Ectodermal cell (in vitro differentiated cells): ENCODE data around the gene PIK3R6.

Experiments
- H3K27ac ChIP-seq: 2 replicates; pipeline ENCODE4 v1.7.0; 2013; ENCODE audit warnings: mild to moderate bottlenecking, low read depth, low read length; ENCODE audit not compliant: insufficient read depth, poor library complexity, severe bottlenecking
- H3K27me3 ChIP-seq: 2 replicates; pipeline ENCODE4 v1.7.0; 2013; ENCODE audit warnings: mild to moderate bottlenecking, low read length; ENCODE audit not compliant: insufficient read depth, control insufficient read depth, poor library complexity, severe bottlenecking
- H3K36me3 ChIP-seq: one replicate; pipeline ENCODE4 v1.7.0; 2013; ENCODE audit warnings: low read length; ENCODE audit not compliant: control insufficient read depth, insufficient read depth
- H3K4me1 ChIP-seq: one replicate; pipeline ENCODE4 v1.7.0; 2013; ENCODE audit warnings: low read length; ENCODE audit not compliant: control insufficient read depth, insufficient read depth
- H3K4me3 ChIP-seq: 2 replicates; pipeline ENCODE4 v1.7.0; 2013; ENCODE audit warnings: low read depth, low read length, control low read depth; ENCODE audit not compliant: insufficient read depth
- H3K9me3 ChIP-seq: 2 replicates; pipeline ENCODE4 v1.7.0; 2013; ENCODE audit warnings: mild to moderate bottlenecking, low read length, moderate library complexity; ENCODE audit not compliant: control insufficient read depth
- WGBS, 2 experiments: methylation state at CpG; one replicate each; pipeline ENCODE4 v1.1.7; 2013; ENCODE audit warnings: missing lambda C conversion rate in 2 of 2; 5-methylcytosine and 5-hydroxymethylcytosine counted together

Gene PIK3R6

GRCh38 chr17:8894202-8894671 lies 26.8 kb upstream of the PIK3R6 start:
- Histone ChIP-seq H3K36me3 (no peaks in the 10 kb centered on the region), H3K4me1 (peaks cover 8% of the 10 kb centered on the region), H3K4me3 (no peak overlapping the region), H3K9me3 (no peaks in the 10 kb centered on the region), H3K27me3 (peaks cover 4% of the 10 kb centered on the region), H3K27ac (no peak overlapping the region)
- WGBS, 2 experiments, result 20 to 21% methylated on average over 17 of the region's 17 CpGs

- H3K4me3 ChIP-seq, result no peak overlapping the region
- WGBS, 2 experiments, result 62 to 63% methylated on average over 15 of the region's 15 CpGs
- no peak overlapping the region for H3K27ac ChIP-seq
- no peaks in the 10 kb centered on the region for H3K9me3 ChIP-seq
- H3K36me3 ChIP-seq, result no peaks in the 10 kb centered on the region
- peaks cover 4% of the 10 kb centered on the region for H3K27me3 ChIP-seq
- H3K4me1 ChIP-seq, result peaks cover 8% of the 10 kb centered on the region
Measured at GRCh38 chr17:8893621-8894201, 26.2 kb upstream of the PIK3R6 start.

GRCh38 chr17:8893059-8893458 lies 25.6 kb upstream of the PIK3R6 start:
- H3K27ac ChIP-seq, result no peak overlapping the region

DNA sequence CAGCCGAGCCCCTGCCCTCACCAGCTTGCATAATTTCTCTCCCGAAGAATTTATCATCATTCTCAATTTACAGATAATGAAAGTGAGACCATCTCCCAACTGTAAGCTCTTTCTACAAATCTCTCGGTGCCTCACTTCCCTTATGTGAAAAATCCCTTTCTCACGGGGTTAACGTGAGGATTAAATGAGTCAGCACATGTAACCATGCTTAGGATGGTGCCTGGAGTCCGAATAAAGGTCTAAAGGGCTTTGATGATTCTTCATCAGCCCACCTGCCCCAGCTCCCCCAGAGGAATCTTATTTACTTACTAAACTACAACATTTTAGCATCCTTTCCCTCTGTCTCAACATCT lies 24.8 kb upstream of the PIK3R6 start:
- no peak overlapping the region for H3K27ac ChIP-seq
- H3K27me3 ChIP-seq, result peaks cover 4% of the 10 kb centered on the region
- H3K36me3 ChIP-seq, result no peaks in the 10 kb centered on the region
- no peaks in the 10 kb centered on the region for H3K9me3 ChIP-seq
- WGBS, 2 experiments, result 79 to 88% methylated on average over 6 of the region's 6 CpGs
- peaks cover 8% of the 10 kb centered on the region for H3K4me1 ChIP-seq
- H3K4me3 ChIP-seq, result no peak overlapping the region

More at GRCh38 chr17:8893059-8893458, 25.6 kb upstream of the PIK3R6 start:
- Histone ChIP-seq H3K4me1 (peaks cover 8% of the 10 kb centered on the region), H3K27me3 (peaks cover 4% of the 10 kb centered on the region), H3K9me3 (no peaks in the 10 kb centered on the region), H3K4me3 (no peak overlapping the region), H3K36me3 (no peaks in the 10 kb centered on the region)
- WGBS, 2 experiments, result 91 to 100% methylated on average over 3 of the region's 3 CpGs

- Histone ChIP-seq H3K4me1 (peaks cover 8% of the 10 kb centered on the region), H3K4me3 (no peak overlapping the region), H3K9me3 (no peaks in the 10 kb centered on the region), H3K27me3 (peaks cover 4% of the 10 kb centered on the region), H3K27ac (no peak overlapping the region), H3K36me3 (no peaks in the 10 kb centered on the region)
- WGBS, 2 experiments, result 93 to 95% methylated on average over 12 of the region's 12 CpGs
Measured at GRCh38 chr17:8890671-8891070, 23.2 kb upstream of the PIK3R6 start.

GRCh38 chr17:8889458-8890210 lies 22.2 kb upstream of the PIK3R6 start:
- 92 to 95% methylated on average over 14 of the region's 14 CpGs for WGBS, 2 experiments
- Histone ChIP-seq H3K9me3 (no peaks in the 10 kb centered on the region), H3K36me3 (no peaks in the 10 kb centered on the region), H3K4me1 (peaks cover 8% of the 10 kb centered on the region), H3K27ac (no peak overlapping the region), H3K27me3 (peaks cover 4% of the 10 kb centered on the region), H3K4me3 (no peak overlapping the region)

GRCh38 chr17:8888704-8889302 lies 21.3 kb upstream of the PIK3R6 start:
- Histone ChIP-seq H3K9me3 (no peaks in the 10 kb centered on the region), H3K4me1 (peaks cover 1% of the 10 kb centered on the region), H3K4me3 (no peak overlapping the region), H3K27ac (no peak overlapping the region), H3K27me3 (no peaks in the 10 kb centered on the region), H3K36me3 (no peaks in the 10 kb centered on the region)
- WGBS, 2 experiments, result 61 to 62% methylated on average over 8 of the region's 8 CpGs

- H3K27me3 ChIP-seq, result no peaks in the 10 kb centered on the region
- no peaks in the 10 kb centered on the region for H3K36me3 ChIP-seq
- WGBS, 2 experiments, result 68 to 70% methylated on average over 38 of the region's 39 CpGs
- H3K4me1 ChIP-seq, result no peaks in the 10 kb centered on the region
- no peak overlapping the region for H3K27ac ChIP-seq
- no peaks in the 10 kb centered on the region for H3K9me3 ChIP-seq
- H3K4me3 ChIP-seq, result no peak overlapping the region
Measured at GRCh38 chr17:8887834-8888703, 20.6 kb upstream of the PIK3R6 start.

- no peaks in the 10 kb centered on the region for H3K4me1 ChIP-seq
- 95 to 97% methylated on average over 11 of the region's 11 CpGs for WGBS, 2 experiments
- no peaks in the 10 kb centered on the region for H3K9me3 ChIP-seq
- no peaks in the 10 kb centered on the region for H3K27me3 ChIP-seq
- no peaks in the 10 kb centered on the region for H3K36me3 ChIP-seq
- H3K4me3 ChIP-seq, result no peak overlapping the region
- no peak overlapping the region for H3K27ac ChIP-seq
Measured at GRCh38 chr17:8887301-8887700, 19.8 kb upstream of the PIK3R6 start.
